Kidney capillary endothelial cell (primary cell): ENCODE data around the gene MAN1A1.

Experiments
- DNase-seq: peaks from one replicate; pipeline ENCODE4 v3.0.0-alpha.2; 2018; ENCODE audit warnings: low spot score

Gene MAN1A1

GRCh38 chr6:119346450-119346849, 3.1 kb downstream of the MAN1A1 start:
- no peak for DNase-seq

- DNase-seq = no peak
Measured at GRCh38 chr6:119345114-119345513, 4.4 kb downstream of the MAN1A1 start.

DNA sequence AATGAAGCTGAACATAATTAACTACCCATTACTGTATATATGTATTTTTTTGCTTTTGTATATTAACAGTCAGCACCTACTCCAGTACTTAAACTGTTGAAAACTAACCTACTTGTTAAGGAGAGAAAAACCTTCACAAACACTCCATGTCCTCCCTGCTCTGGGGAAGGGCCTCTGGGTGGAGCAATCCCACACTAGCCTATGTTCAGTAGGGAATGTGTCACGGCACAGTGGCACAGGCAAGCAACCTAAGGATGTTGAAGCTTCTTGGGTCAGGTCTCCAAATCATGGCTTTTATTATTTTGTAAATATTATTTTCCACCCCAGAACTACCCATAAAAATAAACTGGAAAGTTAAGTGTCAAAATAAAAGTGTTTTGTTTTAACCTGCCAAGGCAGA, 5.3 kb downstream of the MAN1A1 start:
- DNase-seq = no peak

DNA sequence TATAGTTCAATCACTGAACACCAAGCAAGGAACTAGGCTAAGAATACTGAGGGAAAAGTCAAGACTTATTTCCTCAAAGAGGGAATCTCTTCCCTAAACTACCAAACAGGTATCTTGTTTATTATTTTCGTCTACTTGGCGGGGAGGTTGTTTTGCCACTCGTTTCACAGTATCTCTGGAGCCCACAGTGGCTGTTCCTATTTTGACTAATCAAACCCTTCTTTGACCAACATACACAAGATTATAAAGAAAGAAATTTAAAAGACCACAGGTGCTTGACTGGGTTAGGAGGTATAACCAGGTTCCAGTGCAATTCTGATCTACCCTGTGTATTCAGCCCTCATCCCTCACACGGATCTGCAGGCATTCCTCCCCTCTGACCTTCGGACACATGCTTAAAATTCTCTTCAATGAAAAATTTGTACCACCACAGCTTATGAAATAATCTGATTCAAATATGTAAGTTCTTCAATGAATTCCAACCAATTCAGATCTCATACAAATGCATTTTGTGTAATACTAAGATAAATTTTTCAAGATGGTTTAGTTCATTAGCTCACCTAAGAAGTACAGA, 5.9 kb downstream of the MAN1A1 start:
- no peak for DNase-seq

DNA sequence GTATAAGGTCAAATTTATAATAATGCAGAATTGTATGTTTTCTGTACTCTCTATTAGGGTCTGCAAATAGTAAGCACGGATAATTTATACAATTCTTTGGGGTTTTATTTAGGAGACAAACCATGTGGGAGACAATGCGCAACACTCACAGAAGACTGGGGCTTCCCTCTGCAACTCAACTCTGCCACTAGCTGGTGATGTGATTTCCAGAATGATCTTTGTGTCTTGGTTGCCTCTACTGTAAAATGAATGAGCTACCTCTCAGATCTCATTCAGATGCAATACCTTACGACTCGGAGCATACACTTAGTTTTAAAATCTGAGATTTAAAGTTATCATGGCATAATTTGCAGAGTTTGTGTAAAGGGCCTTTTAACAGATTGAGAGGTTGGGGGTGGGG, 6.4 kb downstream of the MAN1A1 start:
- no peak for DNase-seq

DNA sequence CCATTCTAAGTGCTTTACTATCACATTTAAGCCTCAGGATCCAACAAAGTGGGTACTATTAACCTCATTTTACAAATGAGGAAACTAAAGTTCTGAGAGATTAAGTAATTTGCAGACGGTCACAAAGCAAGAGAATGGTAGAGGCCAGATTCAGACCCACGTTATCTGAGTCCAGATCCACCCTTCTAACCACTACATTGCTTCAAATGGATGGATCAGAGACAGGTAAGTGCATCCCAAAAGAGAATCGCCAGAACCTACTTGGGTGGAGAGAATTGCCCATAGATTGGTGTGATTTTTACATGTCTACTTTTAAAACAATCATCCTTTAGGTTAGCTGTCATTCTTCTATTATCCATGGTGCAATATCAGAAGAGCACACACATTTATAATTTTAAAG, 7.1 kb downstream of the MAN1A1 start:
- DNase-seq = no peak

- DNase-seq = no peak
Measured at GRCh38 chr6:119340796-119341487, 8.6 kb downstream of the MAN1A1 start.

GRCh38 chr6:119339941-119340456, 9.6 kb downstream of the MAN1A1 start:
- no peak for DNase-seq

- no peak for DNase-seq
Measured at GRCh38 chr6:119337762-119338161, 11.8 kb downstream of the MAN1A1 start.

GRCh38 chr6:119337252-119337651, 12.3 kb downstream of the MAN1A1 start:
- no peak for DNase-seq

DNA sequence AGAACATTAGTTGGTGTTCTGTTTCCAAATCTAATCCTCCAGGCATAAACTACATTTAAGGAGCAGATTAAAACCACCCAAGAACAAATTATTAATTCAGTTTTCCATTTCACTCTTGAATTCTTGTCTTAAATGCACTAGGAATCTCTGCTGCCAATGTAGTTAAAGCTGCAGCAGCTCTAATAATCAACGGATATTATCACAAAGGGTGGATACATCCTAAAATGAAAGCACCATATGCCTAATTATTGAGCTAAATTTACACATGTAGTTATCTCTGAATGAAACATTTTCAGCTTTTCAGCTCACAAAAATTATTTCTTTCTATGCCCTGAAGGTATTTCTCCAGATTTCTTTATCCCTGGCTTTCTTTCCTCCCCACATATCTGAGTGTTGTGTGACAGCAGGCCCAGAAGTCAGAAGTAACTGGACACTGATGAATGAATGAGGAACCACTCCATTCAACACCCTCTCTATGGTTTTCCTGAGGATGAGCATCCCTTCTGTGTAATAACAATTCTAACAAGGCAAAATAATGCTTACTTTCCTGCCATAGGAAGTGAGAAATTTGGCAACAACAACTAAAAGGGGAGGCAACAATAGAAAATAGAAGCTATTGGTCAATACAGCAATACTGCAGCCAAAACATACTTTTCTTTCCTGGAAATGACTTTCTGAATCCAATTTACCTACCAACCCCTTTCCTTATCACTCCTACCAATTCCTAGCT, 14.9 kb downstream of the MAN1A1 start:
- DNase-seq = peak; percentile 42

DNA sequence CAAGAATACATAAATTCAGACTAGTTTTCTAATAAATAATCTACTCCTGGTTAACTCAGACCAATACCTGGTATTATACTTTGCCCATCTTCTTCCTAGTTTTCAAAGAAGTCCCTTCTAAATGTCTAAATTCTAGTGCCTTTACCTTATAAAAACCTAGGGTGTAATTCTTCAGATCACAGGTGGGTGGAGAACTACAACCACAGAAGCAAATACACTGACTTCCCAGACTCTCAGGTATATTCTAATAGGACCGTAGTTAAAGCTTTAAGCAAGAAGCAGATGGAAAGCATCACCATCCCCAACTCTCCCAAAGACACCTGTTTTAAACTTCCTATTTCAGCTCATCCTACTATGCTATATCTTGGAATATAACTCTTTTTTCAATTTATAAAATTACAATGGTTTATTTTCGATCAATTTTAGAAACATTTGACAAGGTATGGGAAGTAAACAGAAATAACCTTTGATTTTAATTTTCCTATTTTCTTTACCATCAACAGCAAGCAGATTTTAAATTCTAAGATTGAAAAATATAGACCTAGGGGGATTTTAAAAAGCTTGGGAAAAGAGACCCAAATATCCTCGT, 15.8 kb downstream of the MAN1A1 start:
- DNase-seq = no peak

DNA sequence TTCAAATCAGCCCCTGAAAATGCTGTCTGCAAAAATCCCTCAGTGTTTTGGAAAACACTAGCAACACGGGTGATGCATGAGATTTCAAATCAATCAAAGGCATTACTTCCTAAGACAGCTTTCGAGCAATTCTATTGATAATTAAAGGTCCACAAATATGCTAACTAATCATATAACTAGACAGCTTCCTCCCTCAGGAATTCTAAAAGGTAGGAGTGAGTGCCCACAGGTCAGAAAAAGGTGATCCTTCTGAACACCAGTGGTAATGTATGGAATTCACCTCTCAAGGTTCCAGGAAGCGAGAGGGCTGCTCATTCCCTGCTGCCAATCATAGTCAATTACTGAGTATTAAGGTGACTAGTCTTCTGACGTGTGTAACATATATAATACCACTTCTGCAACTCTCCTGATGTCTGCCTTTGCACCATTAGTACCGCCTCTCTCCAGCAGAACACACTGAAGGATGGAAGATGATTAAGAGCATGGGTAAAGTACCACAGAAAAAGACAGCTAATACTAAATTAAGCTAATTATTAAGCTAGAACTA, 16.4 kb downstream of the MAN1A1 start:
- DNase-seq = no peak

DNA sequence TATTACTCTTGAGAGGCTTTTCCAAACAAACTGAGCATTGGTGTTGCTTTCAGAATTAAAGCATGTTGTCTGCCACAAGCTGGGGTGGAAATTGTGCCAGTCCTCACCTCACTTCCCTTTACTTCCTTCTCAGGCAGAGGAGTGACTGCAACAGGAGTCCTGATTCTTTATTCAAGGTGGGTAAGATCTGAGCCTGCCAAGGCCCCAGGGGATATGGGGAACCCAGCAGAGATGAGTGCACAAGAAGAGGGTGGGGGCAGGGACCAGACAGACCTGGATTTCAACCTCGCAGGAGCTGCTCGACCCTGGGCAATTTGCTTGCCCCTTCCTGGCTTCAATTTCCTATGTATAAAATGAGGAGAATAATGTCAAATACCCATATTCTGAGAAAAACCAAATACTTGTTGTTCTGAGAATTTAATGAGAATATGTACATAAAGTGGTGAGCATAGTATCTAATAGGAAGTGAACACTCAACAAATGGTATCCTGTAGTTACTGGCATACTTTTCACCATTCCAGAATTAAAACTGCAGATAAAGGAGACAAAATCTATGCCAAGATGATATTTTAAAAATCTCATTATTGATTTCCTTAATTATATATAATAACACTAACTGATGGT, 17.8 kb downstream of the MAN1A1 start:
- DNase-seq = no peak

DNA sequence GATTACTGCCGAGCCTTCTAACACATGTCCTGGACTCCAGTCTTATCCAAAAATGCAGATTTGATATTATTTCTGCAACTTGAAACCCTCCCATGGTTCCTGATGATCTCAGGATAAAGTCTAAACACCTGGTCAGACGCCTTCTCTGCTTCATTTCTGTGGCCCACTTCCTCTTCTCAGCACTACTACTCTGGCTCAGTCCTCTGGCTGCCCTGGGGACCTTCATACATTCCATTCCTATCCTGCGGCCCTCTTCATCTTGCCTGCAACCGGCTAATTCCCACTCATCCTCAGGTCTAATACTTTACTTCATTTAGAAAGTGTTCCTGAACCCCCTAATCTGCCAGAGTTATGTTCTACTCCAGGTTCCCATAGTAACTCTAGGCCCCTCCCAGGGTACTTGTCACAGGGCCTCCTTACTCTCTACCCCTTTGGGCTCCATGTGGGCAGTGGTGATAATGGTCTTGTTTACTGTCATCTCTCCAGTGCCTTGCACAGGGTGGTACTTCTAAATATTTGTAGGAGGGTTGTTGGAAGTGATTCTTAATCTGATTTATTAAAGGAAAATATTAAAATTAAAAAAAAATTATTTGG, 18.9 kb downstream of the MAN1A1 start:
- no peak for DNase-seq

DNA sequence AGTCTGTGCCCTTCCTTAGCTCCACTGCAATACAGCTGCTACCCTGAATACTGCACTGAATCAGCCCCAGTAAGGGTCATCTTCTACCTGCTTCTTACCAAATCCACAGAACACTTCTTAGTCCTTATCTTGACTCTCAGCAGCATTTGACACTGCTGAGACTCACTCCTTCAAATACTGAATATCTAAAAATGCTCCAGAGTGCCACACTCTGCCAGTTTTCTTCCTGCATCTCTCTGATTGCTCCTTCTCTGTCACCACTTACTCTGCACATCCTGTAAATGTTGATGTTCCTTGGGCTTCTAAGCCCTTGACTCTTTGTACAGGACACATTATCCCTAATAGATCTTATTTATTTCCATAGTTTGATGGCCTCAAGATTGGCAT, 19.8 kb downstream of the MAN1A1 start:
- no peak for DNase-seq

DNA sequence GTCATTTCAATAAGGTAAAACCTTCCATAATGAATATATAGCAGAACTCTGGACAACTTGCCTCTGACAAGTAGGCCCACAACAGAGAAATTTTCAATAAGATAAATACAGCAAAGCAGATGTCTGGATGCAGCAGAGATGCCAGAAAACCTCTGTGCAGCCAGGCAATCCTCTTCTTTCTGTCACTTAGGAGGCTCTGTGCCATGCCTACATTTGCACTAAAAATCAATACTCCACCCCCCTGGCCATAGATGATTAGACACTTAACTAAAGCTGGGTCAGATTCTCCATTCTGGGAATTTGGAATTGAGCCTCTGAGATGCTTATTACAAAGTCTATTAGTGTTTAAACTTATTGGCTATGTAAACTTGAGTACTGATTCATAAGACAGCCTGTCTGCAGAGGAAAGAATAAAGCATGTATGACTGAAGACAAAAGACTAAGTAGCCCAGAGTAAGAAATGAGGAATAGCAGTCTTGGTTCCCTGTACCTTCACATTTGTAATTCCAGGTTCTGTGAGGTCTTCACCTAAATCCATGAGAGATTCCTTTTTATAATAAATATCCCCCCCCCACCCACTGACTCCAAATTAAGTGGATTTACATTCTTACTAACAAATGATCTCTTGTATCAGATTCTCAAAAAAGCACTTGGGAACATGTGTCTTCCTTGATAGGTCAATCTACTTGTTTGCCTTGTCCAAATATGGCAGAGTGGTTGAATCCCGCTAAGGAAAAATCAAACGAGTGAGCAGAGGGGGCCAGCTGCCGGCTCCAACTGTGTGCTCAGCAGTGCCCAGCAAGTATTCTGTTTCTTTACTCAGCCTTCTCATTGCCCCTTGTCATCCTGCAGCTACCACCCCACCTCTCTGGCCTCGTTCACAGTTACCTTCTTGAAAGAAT, 20.4 kb downstream of the MAN1A1 start:
- no peak for DNase-seq

GRCh38 chr6:119328254-119328653, 21.3 kb downstream of the MAN1A1 start:
- no peak for DNase-seq

- no peak for DNase-seq
Measured at GRCh38 chr6:119327810-119328209, 21.8 kb downstream of the MAN1A1 start.

DNA sequence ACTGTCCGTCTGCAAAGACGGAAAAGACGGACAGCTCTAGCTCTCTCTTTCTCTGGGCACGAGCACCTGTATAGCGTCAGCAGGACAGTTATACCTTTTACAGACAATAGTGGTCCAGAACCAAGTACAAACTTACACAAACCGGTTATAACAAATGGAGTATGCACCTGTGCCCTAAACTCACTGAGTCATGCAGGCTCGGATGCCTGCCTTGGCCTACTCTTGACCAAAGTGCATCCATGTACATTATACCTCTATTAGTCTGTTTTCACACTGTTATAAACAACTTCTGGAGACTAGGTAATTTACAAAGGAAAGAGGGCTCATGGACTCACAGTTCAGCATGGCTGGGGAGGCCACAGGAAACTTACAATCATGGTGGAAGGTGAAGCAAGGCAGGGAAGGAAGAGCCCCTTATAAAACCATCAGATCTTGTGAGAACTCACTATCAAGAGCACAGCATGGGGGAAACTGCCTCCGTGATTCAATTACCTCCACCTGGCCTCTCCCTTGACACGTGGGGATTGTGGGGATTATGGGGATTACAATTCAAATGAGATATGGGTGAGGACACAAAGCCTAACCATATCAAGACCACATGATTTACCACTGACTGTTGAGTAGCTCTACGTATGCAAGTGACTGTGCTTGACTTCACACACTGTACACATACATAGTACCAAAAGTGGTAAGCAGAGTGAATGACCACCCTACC, 23.1 kb downstream of the MAN1A1 start:
- no peak for DNase-seq
